HG03378 (cell line): ENCODE data around the gene DLEC1.

ENCODE experiments used
- ATAC-seq: cut with Tn5 transposase; IDR thresholded peaks from one replicate; pipeline ENCODE4 v1.9.1; 2021; ENCODE audit warnings: mild to moderate bottlenecking, moderate library complexity; ENCODE audit not compliant: unreplicated experiment

Gene DLEC1

DNA sequence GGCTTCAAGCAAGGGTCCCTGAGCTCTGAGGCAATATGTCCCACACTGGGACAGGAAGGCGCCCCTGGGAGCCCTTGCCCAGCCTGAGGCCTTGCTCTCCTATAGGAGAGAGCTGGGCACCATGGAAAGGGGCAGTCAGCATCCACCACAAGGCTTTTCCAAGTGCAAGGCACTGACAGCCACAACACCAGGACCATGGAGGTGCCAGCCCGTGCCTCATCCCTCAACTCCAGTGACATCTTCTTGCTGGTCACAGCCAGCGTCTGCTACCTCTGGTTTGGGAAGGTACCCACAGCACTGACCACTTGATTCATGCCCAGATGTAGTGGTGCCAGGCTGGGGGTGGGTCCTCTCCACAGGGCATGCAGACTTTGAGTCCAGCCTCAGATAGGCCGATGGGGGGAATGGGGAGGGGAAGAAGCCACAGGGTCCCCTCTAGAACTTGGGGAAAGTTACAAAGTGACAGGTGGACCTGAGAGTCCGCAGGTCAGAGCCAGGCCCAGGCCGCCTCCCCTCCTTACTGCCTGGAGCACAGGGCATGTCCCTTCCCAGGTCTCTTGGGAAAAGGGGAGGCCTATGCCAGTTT lies 36.6 kb upstream of the DLEC1 start:
- ATAC-seq: no peak

DNA sequence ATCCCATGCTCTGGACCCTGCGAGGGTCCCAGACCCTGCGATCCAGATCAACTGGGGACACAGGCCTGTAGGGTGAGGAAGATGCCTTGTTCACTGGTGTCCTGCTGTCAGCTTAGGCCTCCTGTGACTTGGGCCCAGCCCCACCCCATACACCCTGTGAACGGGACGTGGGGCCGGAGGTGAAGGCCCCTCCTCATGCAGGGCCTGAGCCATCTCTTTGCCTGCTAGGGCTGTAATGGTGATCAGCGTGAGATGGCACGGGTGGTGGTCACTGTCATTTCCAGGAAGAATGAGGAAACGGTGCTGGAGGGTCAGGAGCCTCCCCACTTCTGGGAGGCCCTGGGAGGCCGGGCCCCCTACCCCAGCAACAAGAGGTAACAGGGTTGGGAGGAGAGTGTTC lies 36.1 kb upstream of the DLEC1 start:
- ATAC-seq: no peak

DNA sequence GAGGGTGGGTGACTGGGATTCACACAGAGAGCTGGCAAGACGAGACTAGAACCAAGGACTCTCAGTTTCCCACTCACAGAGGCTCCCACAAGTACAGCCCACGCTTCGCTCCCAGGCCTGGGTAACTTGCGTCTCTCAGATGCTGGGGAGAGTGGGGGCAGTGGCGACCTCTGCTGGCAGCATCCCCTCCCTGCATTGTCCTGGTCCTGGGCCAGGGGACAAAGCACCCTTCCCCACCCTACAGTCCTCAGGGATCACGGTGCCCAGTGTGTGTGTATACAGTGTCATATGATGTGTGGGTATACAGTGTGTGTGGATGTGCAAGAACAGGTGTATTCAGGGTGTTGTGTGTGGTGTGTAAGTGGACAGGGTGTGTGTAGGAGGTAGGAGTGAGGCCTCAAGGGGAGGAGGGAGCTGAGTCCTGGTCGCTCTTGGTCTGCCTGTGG lies 35.6 kb upstream of the DLEC1 start:
- ATAC-seq: no peak

DNA sequence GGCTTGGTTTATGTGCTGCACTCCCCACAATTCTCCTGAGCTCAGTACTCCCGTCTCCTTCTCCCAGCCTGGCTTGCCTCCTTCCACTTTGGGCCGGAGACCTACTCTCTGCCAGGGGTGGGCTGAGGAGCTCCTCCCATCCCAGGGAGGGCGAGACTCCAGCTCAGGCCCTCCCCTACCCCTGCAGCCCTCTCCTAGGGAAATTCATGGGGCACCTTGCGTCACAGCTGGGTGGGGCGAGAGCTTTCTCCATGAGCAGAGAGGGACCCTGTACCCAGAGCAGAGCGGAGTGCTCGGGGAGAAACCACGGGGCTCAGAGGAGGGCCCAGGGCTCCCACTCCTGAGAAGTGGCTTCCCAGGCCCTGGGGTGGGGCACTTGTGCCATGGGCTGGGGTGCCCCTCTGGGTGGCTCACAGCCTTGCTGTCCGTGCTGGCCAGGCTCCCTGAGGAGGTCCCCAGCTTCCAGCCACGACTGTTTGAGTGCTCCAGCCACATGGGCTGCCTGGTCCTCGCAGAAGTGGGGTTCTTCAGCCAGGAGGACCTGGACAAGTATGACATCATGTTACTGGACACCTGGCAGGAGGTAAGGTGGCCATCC lies 35.1 kb upstream of the DLEC1 start:
- ATAC-seq: no peak

DNA sequence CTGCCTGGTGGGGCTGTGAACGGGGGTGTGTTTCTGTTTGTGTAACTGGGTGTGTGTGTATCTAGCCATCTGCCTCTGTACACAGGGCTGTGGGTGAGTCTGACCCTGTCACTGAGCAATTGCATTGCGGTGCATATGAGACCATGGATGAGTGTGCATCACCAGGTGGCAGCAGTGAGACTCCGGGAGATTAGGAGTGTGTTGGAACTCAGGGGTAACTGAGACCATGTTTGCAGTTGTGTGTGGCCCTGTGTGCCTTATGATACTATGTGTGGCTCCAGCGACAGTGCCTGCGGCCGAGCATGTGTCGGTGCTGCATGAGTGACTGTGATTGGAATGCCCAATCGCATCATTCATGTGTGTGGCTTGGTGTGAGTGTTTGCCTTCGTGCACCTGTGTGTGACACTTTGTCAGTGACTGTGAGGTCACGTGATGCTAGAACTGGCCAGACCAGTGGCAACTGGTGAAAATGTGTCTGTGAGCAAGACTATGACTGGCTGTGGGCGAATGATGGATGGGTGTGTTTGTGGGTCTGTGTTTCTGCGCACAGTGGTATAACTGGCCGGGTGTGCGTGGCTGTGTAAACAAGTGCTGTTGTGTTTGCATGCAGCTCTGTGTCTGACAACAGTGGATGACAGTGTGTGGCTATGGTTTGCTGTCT lies 34.5 kb upstream of the DLEC1 start:
- ATAC-seq: no peak

DNA sequence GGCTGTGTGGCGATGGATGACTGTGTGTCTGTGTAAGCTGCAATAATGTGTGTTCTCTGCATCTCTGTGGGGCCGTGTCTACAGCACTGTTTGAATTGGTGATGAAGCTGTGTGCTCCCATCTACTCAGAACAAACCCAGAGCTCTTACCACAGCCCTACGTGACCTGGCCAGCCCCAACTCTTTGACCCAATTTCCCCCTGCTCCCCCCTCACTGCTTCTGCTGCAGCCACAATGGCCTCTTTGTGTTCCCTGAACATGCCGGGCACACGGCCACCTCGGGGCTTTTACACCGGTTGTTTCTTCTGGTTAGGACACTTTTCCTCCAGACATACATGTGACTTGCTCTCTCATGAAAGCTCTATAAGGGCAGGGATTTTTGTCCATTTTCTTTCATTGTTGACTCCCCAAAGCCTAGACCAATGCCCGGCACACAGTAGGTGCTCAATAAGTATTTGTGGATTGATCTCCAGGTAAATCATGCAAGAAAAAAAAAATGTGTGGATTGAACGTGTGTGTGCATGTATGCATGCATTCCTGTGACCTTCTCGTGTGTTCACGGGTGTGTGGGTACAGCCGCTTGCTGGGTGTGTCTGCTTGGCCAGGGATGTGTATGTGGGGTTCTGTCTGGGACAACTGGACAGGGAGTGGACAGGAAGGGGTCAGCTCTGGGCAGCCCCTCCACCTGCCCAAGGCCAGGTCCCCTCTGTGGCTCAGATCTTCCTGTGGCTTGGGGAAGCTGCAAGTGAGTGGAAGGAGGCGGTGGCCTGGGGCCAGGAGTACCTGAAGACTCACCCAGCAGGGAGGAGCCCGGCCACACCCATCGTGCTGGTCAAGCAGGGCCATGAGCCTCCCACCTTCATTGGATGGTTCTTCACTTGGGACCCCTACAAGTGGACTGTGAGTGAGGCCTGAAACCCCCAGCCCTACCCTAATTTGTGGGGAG lies 33.7 kb upstream of the DLEC1 start:
- no peak for ATAC-seq

DNA sequence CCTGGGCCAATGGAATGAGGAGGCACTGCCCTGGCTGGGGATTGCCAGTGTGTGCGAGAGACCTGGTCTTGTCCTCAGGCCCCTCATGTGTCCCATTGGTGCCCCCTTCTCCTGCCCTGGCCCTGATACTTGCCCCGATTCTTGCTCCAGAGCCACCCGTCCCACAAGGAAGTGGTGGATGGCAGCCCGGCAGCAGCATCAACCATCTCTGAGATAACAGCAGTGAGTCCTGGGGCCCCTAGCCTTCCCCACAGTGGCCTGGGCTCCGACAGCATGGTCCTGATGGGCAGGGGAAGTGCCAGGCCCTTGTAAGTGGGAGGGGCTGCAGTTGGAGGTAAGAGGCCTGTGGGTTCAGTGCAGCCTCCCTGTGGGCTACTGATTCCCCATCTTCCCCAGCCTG lies 33.0 kb upstream of the DLEC1 start:
- ATAC-seq: no peak

DNA sequence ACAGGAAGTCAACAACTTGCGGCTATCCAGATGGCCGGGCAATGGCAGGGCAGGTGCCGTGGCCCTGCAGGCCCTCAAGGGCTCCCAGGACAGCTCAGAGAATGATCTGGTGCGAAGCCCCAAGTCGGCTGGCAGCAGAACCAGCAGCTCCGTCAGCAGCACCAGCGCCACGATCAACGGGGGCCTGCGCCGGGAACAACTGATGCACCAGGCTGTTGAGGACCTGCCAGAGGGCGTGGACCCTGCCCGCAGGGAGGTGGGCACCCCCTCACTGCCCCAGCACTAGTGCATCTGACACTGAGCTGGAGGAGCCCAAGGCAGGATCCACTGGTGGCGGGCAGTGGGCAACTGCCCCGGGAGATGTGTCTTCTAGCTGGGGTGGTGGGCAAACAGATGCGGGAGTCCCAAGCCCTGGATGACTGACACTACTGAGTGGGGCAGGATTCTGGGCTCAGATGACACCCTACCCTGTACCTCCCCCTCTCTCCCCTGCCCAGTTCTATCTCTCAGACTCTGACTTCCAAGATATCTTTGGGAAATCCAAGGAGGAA lies 32.5 kb upstream of the DLEC1 start:
- ATAC-seq: no peak

DNA sequence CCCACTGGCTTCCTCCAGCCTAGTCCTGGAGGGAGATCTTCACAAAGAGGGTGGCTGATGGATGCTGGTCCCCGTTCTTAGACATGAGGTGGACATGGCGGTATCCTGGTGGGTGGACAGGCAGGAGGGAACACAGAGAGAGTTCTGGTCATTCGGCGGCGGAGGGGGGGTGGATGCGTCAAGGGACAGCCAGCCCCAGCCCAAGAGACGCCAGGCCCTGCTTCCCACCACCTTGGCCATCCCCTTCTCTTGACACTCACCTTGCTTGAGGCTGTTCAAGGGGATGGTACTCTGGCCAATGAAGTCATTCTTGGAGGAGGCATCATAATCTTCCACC lies 31.3 kb upstream of the DLEC1 start:
- ATAC-seq: no peak

DNA sequence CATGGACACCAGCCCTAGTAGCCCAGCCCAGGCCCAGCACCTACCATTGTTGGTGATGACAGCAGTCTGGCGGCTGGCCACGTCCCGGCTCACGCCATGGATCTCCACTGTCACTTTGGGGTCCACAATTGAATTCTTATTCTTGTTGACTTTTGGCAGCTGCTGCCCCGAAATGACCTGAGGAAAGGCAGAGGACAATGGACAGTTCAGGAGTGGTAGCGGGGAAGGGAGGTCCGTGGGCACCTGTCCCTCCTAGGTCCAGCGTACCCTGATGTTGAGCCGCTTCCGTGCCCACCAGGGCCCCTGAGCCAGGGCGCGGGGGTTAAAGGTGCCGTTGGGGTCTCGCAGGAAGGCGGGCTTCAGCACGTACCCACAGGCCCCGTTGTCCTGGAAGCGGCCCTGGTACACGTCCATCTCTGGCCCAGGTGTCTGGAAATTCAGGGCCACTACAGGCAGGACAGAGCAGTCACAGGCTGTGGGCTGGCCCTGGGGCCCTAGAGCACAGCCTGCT lies 30.8 kb upstream of the DLEC1 start:
- no peak for ATAC-seq

DNA sequence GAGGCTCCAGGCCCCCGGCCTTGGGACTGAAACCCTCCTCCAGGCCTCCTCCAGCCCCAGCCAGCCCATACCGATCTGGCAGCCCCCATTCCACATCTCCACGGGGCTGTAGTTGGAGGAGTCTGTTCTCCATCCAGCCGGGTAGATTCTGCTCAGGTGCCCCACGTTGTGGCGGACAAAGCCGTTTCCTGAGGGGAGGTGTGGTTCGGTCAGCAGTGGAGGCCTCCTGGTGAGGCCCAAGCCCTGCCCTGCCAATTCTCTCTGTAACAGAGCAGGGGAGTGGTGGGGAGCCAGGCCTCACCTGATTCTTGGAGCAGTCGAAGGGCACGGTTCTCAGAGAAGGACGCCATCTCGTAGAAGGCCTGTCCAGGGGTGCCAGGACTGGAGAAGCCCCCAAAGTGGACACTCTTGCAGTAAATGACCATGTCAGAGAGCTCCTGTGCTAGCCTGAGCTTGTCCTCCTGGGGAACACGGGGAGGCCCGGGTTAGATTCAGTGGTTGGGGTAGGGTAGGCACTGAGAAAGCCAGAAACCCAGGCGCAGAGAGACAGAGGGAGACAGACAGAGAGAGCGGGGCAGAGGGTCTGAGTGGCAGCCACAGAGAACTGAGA lies 29.9 kb upstream of the DLEC1 start:
- ATAC-seq: no peak

DNA sequence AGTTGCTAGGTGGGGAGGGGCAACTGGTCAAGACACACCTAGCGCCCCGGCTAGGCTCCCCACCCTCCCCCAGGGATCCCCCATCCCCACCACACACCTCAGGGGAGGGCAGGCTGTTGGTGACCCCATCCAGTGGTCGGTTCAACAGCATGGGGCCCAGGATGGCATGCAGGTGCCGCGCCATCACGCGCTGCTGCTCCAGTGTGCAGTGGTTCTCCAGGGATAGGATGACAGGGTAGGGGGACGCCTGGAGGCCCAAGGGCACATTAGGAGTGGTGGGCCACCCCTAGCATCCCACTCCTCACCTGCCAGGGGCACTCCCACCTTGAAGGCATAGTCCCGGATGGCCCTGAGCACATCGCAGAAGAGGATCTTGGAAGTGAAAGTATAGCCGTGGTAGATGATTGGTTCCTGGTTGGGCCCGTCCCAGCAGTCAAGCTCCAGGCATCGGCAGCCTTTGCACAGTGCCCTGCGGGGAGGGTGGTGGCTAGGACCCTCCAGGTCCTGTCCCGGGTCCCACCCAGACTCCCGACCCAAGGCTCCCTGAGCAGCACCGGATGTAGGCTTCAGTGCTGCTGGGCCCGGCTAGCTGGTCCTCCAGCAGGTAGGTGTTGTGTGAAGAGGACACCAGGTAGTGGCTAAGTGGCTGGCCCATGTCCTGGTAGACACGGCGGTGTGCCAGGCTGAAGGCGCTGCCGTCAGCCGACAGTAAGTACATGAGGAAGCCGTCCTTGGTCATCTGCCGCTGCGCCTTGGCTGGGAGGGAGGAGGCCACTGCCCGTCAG lies 29.0 kb upstream of the DLEC1 start:
- no peak for ATAC-seq

DNA sequence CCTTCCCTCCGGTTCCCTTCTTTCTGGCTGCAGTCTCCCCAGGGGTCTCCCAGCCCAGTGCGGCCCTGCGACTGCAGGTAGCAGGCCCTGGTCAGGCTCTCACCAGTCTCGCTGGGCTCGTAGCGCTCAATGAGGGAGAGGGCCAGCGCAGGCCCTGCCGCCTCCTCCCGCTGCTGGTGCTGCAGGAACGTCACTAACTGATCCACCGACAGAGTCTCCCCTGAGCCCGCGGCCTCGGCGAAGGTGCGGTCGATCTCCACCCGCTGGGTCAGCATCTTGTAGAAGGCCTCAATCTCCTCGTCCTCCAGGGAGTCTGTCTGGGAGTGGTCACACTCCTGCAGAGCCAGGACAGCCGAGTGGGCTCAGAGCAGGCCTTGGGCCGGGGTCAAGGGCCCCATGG lies 27.9 kb upstream of the DLEC1 start:
- no peak for ATAC-seq

DNA sequence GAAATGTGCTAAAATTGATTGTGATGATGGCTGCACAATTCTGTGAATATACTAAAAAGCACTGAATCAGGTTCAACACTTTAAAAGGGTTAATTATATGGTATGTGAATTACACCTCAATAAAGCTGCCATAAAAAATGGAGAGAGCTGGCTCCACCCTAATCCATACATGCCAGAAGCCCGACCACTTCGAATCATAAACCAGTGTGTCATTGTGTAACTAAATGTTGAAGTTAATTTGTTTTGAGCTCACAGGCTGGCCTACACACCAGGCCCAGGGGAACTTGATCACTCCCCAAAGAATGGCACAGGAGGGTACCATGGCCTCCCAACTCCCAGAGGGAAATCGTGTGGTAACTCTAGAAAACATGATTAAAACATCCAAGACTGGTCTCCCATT lies 23.5 kb upstream of the DLEC1 start:
- ATAC-seq: no peak

DNA sequence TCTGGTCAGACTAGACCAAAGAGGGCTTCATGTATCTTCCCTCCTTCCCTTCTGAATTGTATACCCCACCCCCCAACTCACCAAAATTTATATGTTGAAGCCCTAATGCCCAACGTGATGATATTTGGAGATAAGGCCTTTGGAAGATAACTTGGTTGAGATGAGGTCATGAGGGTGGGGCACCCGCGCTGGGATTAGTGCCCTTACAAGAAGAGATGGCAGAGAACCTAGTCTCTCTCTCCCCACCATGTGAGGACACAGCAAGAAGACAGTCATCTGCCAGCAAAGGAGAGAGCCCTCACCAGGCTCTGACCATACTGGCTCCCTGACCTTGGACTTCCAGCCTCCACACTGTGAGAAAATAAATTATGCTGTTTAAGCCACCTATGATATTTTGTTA lies 23.0 kb upstream of the DLEC1 start:
- no peak for ATAC-seq

DNA sequence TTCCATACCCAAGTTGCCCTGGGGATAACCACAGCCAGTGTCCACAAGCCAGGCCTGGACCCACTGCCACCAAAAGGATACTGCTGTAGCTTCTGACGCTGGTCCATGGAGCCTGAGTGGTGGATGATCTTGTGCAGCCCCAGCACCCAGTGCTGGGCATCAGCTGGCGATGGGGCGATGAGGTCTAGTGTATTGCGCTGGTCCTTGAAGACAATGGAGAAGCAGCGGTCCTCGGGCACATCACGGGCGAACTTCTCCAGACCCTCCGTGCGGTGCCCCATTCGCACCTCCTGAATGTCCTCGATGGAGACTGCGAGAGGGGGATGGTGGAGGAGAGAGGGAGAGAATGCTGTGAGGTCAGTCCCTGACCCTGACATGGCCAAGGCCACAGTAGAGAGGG lies 22.6 kb upstream of the DLEC1 start:
- no peak for ATAC-seq

DNA sequence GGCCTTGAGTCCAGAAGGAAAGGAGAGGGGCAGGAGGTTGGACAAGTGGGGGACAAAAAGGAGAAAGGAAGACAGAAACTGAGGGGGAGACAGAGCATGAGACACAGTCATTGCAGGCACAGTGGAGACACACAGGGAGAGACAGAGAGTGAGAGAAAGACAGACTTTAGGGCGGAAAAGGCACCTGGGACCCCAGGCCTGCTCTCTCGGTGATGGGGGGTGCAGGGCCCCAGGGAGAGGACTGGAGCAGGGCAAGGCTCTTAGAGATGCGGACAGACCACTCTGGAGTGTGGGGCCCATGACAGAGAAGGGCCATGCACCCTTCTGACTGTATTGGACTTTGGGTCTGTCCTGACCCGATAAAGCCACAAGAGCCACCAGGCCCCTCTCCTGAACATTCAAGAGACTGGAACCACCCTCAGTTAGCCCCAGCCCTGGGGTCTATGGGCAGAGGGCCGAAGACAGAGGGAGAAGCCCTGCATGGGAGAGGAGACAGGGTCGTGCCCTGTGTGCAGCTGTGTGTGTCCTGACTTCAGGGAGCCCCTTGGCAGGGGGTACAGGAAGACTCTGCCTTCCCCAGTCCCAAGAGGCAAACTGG lies 22.1 kb upstream of the DLEC1 start:
- ATAC-seq: no peak

DNA sequence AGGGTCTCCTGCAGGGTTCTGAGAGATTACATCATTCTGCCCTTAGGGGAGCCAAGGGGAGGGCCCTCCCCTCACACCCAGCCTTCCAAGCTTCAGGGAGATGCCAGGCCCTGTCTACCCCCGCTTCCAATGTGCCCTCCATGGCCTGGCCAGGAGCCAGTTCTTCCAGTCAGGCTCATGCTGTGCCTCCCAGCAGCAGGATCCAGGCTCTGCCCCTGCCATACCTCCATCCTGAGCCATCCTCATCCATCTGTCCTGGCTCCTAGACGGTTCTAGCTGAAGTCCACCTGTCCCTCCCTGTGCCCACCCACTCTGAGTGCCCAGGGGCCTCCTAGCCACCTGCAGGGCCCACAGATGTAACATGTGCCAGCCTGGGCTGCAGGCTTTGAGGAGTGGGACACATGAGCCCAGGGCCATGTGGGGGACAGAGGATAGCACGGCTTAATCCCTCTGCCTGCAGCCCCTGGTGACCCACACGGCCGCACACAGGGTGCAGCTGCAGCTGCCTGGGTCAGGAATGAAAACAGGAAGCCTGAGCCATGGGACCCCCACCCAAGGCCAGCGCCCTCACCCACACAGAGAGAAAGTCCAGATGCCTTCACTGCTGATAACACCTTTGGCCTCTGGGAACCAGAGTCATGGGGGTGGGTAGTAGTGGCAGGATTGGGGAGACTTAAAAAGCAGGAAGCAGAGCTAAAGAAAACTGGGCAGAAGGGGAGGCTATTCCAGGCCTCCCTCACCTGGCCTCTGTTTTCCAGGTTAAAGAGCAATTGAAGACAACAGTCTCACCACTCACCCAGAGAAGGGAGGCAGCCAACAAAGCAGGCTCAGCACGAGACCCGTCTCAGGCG lies 21.3 kb upstream of the DLEC1 start:
- ATAC-seq: no peak
